CD4-positive, alpha-beta T cell treated with Interleukin-6 at 100 ng/mL for 8 hours (primary cell): ENCODE results near the gene BPGM.
"Not testable (repeated sequence)": the region's sequence is repeated elsewhere in the genome, so short reads cannot be mapped to it uniquely, and the experiment has no call there.

Source experiments
- DNase-seq: peaks from one replicate; pipeline ENCODE4 v3.0.0-alpha.2; 2020; ENCODE audit warnings: mixed read lengths, low spot score

BPGM gene

DNA sequence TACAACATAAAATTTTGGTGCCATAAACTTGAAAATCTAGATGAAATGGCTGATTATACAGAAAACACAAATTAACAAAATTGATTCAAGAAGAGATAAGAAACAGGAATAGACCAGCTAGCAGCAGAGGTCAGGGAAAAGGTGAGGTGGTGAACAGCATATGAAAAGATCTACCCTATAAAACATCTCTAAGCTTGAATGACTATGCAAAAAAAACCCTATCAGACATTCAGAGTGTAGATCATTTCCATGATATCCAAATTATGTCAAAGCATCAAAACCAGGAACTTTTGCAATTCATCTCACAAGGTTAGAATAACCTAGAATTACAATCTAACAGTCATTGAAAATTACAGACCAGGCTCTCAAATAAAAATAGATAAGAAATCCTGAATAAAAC is 14.6 kb upstream of the BPGM start:
- DNase-seq: no peak

GRCh38 chr7:134632937-134633540 is 13.6 kb upstream of the BPGM start:
- DNase-seq: peak; percentile 53

DNA sequence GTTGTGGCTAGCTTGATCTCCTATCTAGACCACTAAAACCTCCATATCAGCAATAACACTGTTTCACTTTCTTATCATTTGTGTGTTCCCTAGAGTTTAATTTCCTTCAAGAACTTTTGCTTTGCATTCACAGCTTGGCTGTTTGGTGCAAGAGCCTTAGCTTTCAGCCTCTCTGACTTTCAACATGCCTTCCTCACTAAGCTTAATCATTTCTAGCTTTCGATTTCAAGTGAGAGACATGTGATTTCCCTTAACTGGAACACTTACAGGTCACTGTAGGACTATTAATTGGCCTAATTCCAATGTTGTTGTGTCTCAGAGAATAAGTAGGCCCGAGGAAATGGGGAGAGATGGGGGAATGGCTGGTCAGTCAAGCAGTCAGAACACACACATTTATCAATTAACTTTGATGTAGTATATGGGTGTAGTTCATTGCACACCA is 10.6 kb upstream of the BPGM start:
- DNase-seq: no peak

DNA sequence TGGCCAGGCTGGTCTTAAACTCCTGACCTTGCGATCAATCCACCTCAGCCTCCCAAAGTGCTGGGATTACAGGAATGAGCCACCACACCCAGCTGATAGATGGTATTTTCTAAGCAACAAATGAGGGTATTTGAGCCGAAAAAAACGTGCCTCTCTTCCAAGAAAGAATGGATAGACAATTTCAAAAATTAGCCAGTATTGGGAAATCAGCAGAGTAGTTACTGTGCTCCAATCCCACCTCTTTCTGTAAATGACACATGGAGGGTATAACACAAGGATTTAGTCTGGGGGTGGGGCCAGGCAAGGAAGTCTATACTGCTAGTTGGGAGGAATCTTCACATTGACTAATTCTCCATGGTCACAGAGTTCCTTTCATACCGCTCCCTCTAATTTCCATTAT is 9.2 kb upstream of the BPGM start:
- DNase-seq: no peak

- DNase-seq: no peak
These were observed 8.5 kb upstream of the BPGM start for GRCh38 chr7:134637934-134638719.

GRCh38 chr7:134639061-134639460 is 7.6 kb upstream of the BPGM start:
- DNase-seq: no peak

GRCh38 chr7:134639683-134640279 is 6.9 kb upstream of the BPGM start:
- no peak for DNase-seq

GRCh38 chr7:134640842-134641715 is 5.6 kb upstream of the BPGM start:
- no peak for DNase-seq

DNA sequence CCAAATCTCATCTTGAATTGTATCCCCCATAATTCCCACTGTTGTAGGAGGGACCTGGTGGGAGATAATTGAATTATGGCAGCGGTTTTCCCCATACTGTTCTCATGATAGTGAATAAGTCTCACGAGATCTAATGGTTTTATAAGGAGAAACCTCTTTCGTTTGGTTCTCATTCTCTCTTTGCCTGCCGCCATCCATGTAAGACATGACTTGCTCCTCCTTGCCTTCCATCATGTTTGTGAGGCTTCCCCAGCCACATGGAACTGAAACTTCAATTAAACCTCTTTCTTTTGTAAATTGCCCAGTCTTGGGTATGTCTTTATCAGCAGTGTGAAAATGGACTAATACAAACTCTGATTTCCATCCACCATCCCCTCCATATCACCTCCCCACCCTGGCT is 4.7 kb upstream of the BPGM start:
- not testable (repeated sequence) for DNase-seq

- DNase-seq: no peak
These were observed 3.5 kb upstream of the BPGM start for GRCh38 chr7:134643131-134643530.

- no peak for DNase-seq
These were observed 1.2 kb upstream of the BPGM start for GRCh38 chr7:134645478-134645877.

DNA sequence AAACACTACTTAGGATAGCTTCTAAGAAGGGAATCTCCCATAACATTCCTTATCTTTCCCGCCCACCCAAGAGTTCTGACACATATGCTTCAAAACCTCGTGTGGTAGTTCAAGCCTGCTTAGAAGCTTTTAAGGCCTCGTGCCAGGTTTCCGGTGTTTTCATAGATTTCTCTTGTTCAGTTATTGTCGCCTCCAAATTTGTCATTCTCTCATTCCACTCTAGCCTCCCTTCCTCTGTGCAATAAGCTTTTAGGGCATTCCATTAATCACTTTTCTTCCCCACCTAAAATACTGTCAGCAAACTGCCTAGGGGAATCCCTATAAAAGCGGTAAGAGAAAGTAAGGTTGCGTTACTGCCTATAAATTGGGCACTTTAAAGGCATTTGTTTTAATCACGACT is 718 bp upstream of the BPGM start:
- peak; percentile 28 for DNase-seq

- DNase-seq: no peak
These were observed 1.8 kb downstream of the BPGM start for GRCh38 chr7:134648456-134648855.

GRCh38 chr7:134649226-134649775 is 2.6 kb downstream of the BPGM start:
- no peak for DNase-seq

GRCh38 chr7:134651991-134652390 is 5.3 kb downstream of the BPGM start:
- DNase-seq: no peak

DNA sequence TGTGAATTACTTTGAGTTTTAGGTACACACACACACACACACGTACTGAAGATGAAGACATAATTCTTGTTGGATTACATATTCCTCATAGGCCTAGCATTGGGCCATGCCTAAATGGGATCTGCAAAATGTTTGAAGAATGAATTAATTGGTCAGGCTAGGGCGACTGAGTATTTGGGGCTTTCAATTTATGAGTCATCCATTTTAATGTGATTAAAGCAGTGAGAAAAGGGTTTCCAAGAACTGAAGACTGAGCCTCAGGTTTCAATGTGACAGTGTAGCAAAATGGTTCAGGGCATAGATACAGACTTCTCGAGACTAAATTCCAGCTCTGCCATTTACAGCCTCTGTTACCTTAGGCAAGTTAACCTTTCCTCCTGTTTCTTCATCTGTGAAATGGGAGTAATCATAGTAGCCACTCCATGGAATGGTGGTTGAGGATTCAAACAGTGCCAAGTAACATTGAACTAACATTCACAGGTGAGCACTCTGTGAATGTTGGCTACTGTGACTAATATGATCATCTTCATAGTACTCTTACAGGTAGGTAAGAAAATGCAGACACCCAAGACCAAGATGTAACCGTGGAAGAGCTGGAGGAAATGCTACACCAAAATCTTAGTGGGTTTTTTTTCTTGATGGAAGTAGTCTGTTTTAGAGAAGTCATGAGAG is 7.6 kb downstream of the BPGM start:
- no peak for DNase-seq

DNA sequence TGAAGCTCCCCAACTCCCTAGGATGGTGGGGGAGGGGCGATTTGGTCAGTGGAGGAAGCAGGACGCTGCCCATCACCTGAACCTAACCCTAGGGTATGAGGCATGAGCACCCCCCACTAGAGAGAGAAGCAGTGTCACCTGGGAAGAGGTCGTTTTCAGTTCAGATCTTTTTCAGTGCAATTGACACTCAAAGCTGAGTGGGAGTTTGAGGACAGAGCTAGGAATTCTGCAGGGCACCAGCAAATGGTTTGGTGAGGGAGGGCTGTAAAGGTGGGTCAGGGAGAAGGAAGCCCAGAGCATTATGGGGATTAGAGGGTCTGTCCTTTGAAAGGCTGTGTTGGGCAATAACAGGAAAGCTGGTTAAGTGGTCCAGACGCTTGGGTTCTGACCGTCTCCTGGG is 10.9 kb downstream of the BPGM start:
- no peak for DNase-seq

GRCh38 chr7:134660242-134660785 is 13.7 kb downstream of the BPGM start:
- DNase-seq: no peak

DNA sequence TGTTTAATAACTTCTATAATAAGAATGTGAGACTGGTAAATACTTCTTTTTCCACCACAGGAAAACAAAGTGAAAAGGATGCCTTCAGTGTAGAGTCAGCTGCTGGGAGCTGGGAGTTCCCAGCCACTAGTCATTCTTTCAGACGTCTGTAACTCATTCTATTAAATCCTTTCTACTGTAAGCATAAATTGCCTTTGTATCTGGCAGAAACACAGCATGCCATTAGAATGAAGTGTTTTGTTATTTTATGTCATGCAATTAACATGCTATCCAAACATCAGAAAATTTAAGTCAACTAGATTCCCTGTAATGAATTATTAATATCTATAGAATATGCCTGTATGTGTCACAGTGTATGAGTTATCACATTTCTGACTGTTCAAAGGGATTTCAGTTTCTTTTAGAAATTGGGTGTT is 14.3 kb downstream of the BPGM start:
- DNase-seq: no peak

GRCh38 chr7:134662166-134662870 is 15.7 kb downstream of the BPGM start:
- no peak for DNase-seq

- DNase-seq: no peak
These were observed 16.2 kb downstream of the BPGM start for GRCh38 chr7:134662871-134663205.
